ENCODE data around the gene ANKS3.

DNA sequence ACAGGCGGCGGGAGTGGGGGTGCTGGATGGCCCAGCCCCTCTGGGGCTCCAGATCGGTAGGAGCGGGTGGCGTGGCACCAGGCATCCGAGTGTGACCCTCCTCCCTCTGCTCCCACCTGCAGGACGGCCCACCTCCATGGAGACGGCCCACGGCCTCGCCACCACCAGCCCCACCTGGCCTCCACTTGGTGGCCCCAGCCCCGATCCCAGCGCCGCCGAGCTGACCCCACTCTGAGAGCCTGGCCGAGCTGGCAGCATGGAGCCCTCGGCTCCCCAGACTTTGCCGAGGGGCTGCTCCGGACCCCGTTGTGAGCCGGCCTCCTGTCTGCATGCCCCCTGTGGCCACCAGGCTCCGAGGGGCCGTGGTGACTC is 45.4 kb downstream of the ANKS3 start:
- TF ChIP-seq POLR2A (IDR thresholded peaks at IDR 0.05) (no peak), EP300 (IDR thresholded peaks at IDR 0.05) (no peak), POLR2AphosphoS5 (IDR thresholded peaks at IDR 0.05) (no peak)
- TF ChIP-seq, protein P1, sequence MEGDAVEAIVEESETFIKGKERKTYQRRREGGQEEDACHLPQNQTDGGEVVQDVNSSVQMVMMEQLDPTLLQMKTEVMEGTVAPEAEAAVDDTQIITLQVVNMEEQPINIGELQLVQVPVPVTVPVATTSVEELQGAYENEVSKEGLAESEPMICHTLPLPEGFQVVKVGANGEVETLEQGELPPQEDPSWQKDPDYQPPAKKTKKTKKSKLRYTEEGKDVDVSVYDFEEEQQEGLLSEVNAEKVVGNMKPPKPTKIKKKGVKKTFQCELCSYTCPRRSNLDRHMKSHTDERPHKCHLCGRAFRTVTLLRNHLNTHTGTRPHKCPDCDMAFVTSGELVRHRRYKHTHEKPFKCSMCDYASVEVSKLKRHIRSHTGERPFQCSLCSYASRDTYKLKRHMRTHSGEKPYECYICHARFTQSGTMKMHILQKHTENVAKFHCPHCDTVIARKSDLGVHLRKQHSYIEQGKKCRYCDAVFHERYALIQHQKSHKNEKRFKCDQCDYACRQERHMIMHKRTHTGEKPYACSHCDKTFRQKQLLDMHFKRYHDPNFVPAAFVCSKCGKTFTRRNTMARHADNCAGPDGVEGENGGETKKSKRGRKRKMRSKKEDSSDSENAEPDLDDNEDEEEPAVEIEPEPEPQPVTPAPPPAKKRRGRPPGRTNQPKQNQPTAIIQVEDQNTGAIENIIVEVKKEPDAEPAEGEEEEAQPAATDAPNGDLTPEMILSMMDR (IDR thresholded peaks at IDR 0.05): no peak
